Measurements from ENCODE around the gene ZKSCAN5. TPM values are rescaled to one million over a fixed set of nuclear protein-coding genes. Genes with fewer than 3 reads are reported as not detected.

Gene ZKSCAN5
- total RNA-seq, 4 donors from 2014 or later = 5.7 to 8.5 (median 7.4) TPM

DNA sequence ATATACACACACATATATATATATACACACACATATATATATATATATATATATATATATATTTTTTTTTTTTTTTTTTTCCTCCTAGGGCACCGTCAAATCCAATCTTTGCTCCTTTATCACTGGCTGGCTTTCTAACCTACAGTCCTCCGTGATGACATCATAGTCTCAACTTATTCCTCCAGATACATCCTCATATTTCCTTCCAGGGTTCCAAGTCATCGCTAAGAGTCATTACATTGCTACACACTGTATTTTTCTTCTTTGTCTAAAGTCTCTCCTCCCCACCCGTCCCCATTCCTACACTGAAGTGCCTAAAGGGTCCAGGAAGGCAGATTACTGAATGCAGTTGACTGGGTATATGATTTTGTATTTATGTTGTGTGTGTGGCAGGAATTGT lies 48.6 kb downstream of the ZKSCAN5 start:
- DNase-seq (ENCODE audit: low spot score in 2 of 2) = no peak
- H3K4me3 ChIP-seq = no peak overlapping the region
- peaks cover 27% of the 10 kb centered on the region for H3K4me1 ChIP-seq
- TF ChIP-seq POLR2A (IDR thresholded peaks at IDR 0.05) (no peak), POLR2AphosphoS5 (IDR thresholded peaks at IDR 0.05) (no peak), EP300 (IDR thresholded peaks at IDR 0.05) (no peak)
- TF ChIP-seq, protein P1, sequence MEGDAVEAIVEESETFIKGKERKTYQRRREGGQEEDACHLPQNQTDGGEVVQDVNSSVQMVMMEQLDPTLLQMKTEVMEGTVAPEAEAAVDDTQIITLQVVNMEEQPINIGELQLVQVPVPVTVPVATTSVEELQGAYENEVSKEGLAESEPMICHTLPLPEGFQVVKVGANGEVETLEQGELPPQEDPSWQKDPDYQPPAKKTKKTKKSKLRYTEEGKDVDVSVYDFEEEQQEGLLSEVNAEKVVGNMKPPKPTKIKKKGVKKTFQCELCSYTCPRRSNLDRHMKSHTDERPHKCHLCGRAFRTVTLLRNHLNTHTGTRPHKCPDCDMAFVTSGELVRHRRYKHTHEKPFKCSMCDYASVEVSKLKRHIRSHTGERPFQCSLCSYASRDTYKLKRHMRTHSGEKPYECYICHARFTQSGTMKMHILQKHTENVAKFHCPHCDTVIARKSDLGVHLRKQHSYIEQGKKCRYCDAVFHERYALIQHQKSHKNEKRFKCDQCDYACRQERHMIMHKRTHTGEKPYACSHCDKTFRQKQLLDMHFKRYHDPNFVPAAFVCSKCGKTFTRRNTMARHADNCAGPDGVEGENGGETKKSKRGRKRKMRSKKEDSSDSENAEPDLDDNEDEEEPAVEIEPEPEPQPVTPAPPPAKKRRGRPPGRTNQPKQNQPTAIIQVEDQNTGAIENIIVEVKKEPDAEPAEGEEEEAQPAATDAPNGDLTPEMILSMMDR (IDR thresholded peaks at IDR 0.05) = no peak
- no peaks in the 10 kb centered on the region for H3K9me3 ChIP-seq
- no peaks in the 10 kb centered on the region for H3K27me3 ChIP-seq
- 93% methylated on average over 4 of the region's 4 CpGs for WGBS
- H3K36me3 ChIP-seq = peaks cover 9% of the 10 kb centered on the region
- no peak overlapping the region for H3K27ac ChIP-seq

DNA sequence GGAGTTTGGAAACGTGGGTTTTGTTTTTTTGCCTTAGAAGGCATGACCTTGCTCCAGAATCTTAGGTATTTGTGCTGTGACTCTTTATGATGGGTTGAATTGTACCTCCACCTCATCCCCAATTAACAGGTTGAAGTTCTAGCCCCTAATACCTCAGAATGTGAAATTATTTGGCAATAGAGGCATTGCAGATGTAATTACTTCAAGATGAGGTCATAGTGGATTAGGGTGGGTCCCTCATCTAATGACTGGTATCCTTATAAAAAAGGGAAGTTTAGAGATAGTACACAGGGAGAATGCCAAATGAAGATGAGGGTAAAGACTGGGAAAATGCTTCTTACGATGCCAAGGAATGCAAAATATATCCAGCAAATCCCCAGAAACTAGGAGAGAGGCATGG lies 50.5 kb downstream of the ZKSCAN5 start:
- DNase-seq (ENCODE audit: low spot score in 2 of 2) = no peak
- H3K9me3 ChIP-seq = no peaks in the 10 kb centered on the region
- no peak overlapping the region for H3K4me3 ChIP-seq
- H3K27me3 ChIP-seq = no peaks in the 10 kb centered on the region
- no peak overlapping the region for H3K27ac ChIP-seq
- peaks cover 34% of the 10 kb centered on the region for H3K4me1 ChIP-seq
- peaks cover 3% of the 10 kb centered on the region for H3K36me3 ChIP-seq
- 62% methylated on average over 2 of the region's 2 CpGs for WGBS
- TF ChIP-seq EP300 (IDR thresholded peaks at IDR 0.05) (no peak), POLR2AphosphoS5 (IDR thresholded peaks at IDR 0.05) (no peak), POLR2A (IDR thresholded peaks at IDR 0.05) (no peak)
- TF ChIP-seq, protein P1 (IDR thresholded peaks at IDR 0.05) = no peak

DNA sequence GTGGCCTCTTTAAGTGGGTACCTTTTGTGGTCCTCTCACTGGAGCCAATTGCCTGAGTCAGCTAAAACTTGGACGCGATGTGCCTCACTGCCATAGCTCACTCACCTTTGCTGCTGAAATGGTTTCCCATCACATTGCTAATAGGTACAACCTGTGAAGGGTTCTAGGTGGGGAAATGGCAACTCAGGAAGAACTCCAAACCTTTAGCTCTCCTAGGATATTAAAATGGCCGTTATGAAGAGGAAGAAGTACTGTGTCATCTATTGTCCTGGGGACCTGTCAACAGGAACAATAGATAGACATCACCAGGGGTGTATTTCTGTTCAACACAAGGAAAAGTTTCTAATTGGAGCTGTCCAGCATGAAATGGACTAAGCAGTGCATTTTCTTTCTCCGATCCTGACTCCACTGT lies 52.7 kb downstream of the ZKSCAN5 start:
- Histone ChIP-seq H3K4me3 (peak overlapping the region; percentile 85), H3K36me3 (peaks cover 20% of the 10 kb centered on the region), H3K9me3 (no peaks in the 10 kb centered on the region), H3K4me1 (peaks cover 44% of the 10 kb centered on the region), H3K27me3 (no peaks in the 10 kb centered on the region), H3K27ac (peak overlapping the region; percentile 98)
- no peak for DNase-seq (ENCODE audit: low spot score in 2 of 2)
- 76% methylated on average over 4 of the region's 4 CpGs for WGBS
- no peak for TF ChIP-seq EP300 (IDR thresholded peaks at IDR 0.05)
- TF ChIP-seq, protein P1 (IDR thresholded peaks at IDR 0.05) = no peak
- no peak for TF ChIP-seq POLR2A (IDR thresholded peaks at IDR 0.05)
- no peak for TF ChIP-seq POLR2AphosphoS5 (IDR thresholded peaks at IDR 0.05)

DNA sequence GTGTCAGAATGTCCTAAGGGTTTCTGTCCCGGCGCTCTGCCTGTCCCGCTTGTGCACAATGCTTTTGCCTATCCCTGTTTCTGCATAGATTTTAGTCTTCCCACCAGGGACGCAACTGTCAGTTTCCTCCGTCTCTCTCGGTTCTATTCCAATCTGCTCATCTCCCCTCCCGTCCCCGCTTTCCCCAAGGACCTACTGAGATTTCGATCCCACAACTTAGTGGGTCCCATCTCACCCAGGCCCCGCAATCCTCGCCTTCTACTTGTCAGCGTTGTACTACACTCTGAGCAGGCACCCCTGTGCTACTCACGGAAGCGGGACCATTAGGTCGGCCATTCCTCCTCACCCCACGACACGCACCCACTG lies 53.5 kb downstream of the ZKSCAN5 start:
- Histone ChIP-seq H3K4me3 (peak overlapping the region; percentile 85), H3K36me3 (peaks cover 25% of the 10 kb centered on the region), H3K9me3 (no peaks in the 10 kb centered on the region), H3K4me1 (peaks cover 46% of the 10 kb centered on the region), H3K27me3 (no peaks in the 10 kb centered on the region), H3K27ac (peak overlapping the region; percentile 98)
- DNase-seq (ENCODE audit: low spot score in 2 of 2) = no peak
- TF ChIP-seq EP300 (IDR thresholded peaks at IDR 0.05) = no peak
- TF ChIP-seq, protein P1 (IDR thresholded peaks at IDR 0.05) = no peak
- TF ChIP-seq POLR2A (IDR thresholded peaks at IDR 0.05) = no peak
- peak in 1 of 3 donors; percentile 36 for TF ChIP-seq POLR2AphosphoS5 (IDR thresholded peaks at IDR 0.05)
- WGBS = 2% methylated on average over 17 of the region's 17 CpGs

DNA sequence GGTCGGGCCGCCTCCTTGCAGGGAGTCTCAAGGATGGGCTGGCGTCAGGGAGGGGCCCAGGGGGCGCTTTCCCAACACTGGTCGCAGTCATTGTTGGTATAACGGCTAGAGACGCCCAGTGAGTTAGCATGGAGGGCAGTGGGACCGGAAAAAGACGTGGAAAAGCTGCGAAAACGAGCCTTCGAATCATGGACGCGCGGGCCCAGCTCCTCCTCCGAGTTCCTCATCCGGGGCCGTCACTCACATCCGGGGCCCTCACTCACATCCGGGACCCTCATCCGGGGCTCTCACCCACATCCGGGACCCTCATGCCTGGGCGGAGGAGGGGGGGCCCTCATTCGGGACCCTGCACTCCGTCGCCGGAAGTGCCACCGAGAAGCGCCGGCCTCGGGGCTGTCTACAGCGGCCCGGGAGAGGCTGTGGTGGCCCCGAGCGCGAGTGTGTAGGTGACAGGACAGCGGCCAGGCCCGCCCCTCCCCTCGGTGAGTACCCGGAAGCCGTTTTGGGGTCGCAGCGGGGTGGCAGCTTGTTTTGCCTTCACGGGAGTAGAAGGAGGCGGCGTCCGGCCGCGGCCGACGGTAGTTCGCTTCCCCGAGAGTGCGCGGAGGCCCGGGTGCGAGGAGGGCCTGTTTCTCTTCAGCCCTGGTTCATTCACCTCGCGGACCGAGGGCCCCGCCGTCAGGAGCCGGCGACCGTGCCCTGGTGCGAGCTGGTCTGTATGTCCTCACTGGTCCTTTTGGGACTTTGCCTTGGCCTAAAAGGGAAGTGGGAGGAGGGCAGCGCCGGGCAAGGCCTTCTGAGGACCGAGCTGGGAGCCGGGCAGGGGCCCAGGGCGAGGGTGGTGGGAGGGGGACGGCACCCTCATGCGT lies 54.1 kb downstream of the ZKSCAN5 start, which contains the start of gene ZNF655:
ZNF655 (plus strand) TSS at position 337 of the 869 bp plus-strand sequence. CDS start 1,918 bp downstream, outside the sequence.
- H3K27ac ChIP-seq = peak within 1 kb of the TSS; percentile 98
- H3K36me3 ChIP-seq = peaks cover 32% of the 10 kb centered on the region
- no peaks in the 10 kb centered on the region for H3K9me3 ChIP-seq
- peaks cover 52% of the 10 kb centered on the region for H3K4me1 ChIP-seq
- DNase-seq (ENCODE audit: low spot score in 2 of 2) = peak; percentile 96 to 97
- WGBS = 0% methylated on average over 28 of the region's 73 CpGs
- H3K4me3 ChIP-seq = peak within 1 kb of the TSS; percentile 85
- no peaks in the 10 kb centered on the region for H3K27me3 ChIP-seq
- TF ChIP-seq POLR2A (IDR thresholded peaks at IDR 0.05) (peak in 1 of 2 donors; percentile 82), POLR2AphosphoS5 (IDR thresholded peaks at IDR 0.05) (peak in 2 of 3 donors; percentile 6 to 10)
- TF ChIP-seq, protein P1 (IDR thresholded peaks at IDR 0.05) = no peak

All from suprapubic skin (tissue), 4 donors.